Natural killer cell (primary cell): Measurements from ENCODE around the gene TUB. TPM values are rescaled to one million over a fixed set of nuclear protein-coding genes. Genes with fewer than 3 reads are reported as not detected.

Experiments
- ATAC-seq, 3 donors: fragments of 150-1000 bp in 2 of 3; fragments of 200-7000 bp in 1 of 3; cut with Tn5 transposase; 1 replicate in 1 of 3; 2 replicates in 2 of 3; pipeline ENCODE4 v1.10.0; 2021; ENCODE audit warnings: mild to moderate bottlenecking in 2 of 3, moderate library complexity in 2 of 3
- DNase-seq, 2 donors: peaks; one replicate each; pipeline versions ENCODE4 v3.0.0 to v3.0.0-alpha.2; 2013 to 2021; ENCODE audit warnings: mixed read lengths in 1 of 2
- H3K27ac ChIP-seq: one replicate; pipeline ENCODE4 v1.5.1; 2013; ENCODE audit warnings: mild to moderate bottlenecking, low read length
- H3K27me3 ChIP-seq: one replicate; pipeline ENCODE4 v1.6.1; 2013; ENCODE audit warnings: low read length; ENCODE audit not compliant: control insufficient read depth, insufficient read depth
- H3K36me3 ChIP-seq: one replicate; pipeline ENCODE4 v1.6.1; 2013; ENCODE audit warnings: low read length; ENCODE audit not compliant: control insufficient read depth, insufficient read depth
- H3K4me1 ChIP-seq: one replicate; pipeline ENCODE4 v1.6.1; 2013; ENCODE audit warnings: low read length; ENCODE audit not compliant: control insufficient read depth, insufficient read depth
- H3K4me3 ChIP-seq: one replicate; pipeline ENCODE4 v1.5.1; 2013; ENCODE audit warnings: low read length
- H3K9me3 ChIP-seq: one replicate; pipeline ENCODE4 v1.6.1; 2013; ENCODE audit warnings: low read length; ENCODE audit not compliant: control insufficient read depth, insufficient read depth
- H3K27ac Mint-ChIP-seq, 2 donors: one replicate each; pipeline ENCODE4 v1.8.0; 2022; ENCODE audit warnings: mild to moderate bottlenecking in 2 of 2, mixed read lengths in 2 of 2, moderate library complexity in 1 of 2
- H3K27me3 Mint-ChIP-seq, 2 donors: one replicate each; pipeline ENCODE4 v1.8.0; 2022; ENCODE audit warnings: low read depth in 2 of 2, mixed read lengths in 2 of 2
- H3K36me3 Mint-ChIP-seq: one replicate; pipeline ENCODE4 v1.8.0; 2022; ENCODE audit warnings: mixed read lengths
- H3K4me1 Mint-ChIP-seq, 2 donors: one replicate each; pipeline ENCODE4 v1.8.0; 2022; ENCODE audit warnings: mixed read lengths in 2 of 2
- H3K4me3 Mint-ChIP-seq: one replicate; pipeline ENCODE4 v1.8.0; 2022; ENCODE audit warnings: mild to moderate bottlenecking, moderate library complexity, mixed read lengths
- H3K9me3 Mint-ChIP-seq, 2 donors: one replicate each; pipeline ENCODE4 v1.8.0; 2022; ENCODE audit warnings: mixed read lengths in 2 of 2
- CTCF ChIP-seq: fragments of 200-600 bp; IDR thresholded peaks from one replicate; pipeline ENCODE4 v1.8.0; 2022; ENCODE audit warnings: antibody characterized with exemption
- WGBS: methylation state at CpG from one replicate; pipeline ENCODE4 v1.1.7; 2013; ENCODE audit warnings: missing lambda C conversion rate; ENCODE audit not compliant: insufficient coverage; 5-methylcytosine and 5-hydroxymethylcytosine counted together
- intact Hi-C: fragments of 100-400 bp; cut with micrococcal nuclease; formaldehyde crosslinking; loops from one replicate; pipeline ENCODE4 v1.14.2; 2022
- total RNA-seq, 4 donors: library from RNA; stranded (reverse); fragments of 120-200 nt in 1 of 4; gene quantifications; one replicate each; pipeline versions ENCODE4 v1.2.3 to v1.2.4, GENCODE V29; 2013 to 2022

TUB gene
- total RNA-seq, 3 donors from 2014 or later (not counting 1 experiment from before 2014, with no cell fraction given) = not detected

GRCh38 chr11:8095371-8095770, 14.4 kb downstream of the TUB start:
- Histone ChIP-seq H3K4me1 (no peaks in the 10 kb centered on the region), H3K27ac (no peak overlapping the region), H3K36me3 (no peaks in the 10 kb centered on the region), H3K9me3 (no peaks in the 10 kb centered on the region), H3K27me3 (no peaks in the 10 kb centered on the region), H3K4me3 (no peak overlapping the region)
- Mint-ChIP-seq H3K9me3 (no peaks in the 10 kb centered on the region), H3K27ac (no peak overlapping the region), H3K4me1 (no peaks in the 10 kb centered on the region), H3K27me3 (no peaks in the 10 kb centered on the region), H3K36me3 (no peaks in the 10 kb centered on the region), H3K4me3 (no peak overlapping the region)
- DNase-seq (no peak), ATAC-seq (no peak)
- 65% methylated on average over 12 of the region's 12 CpGs for WGBS
- TF ChIP-seq CTCF = no peak
- intact Hi-C loops = no loop called here

- 88% methylated on average over 5 of the region's 5 CpGs for WGBS
- no peaks in the 10 kb centered on the region for H3K27me3 Mint-ChIP-seq
- H3K36me3 Mint-ChIP-seq = no peaks in the 10 kb centered on the region
- H3K4me3 Mint-ChIP-seq = no peak overlapping the region
- H3K4me1 Mint-ChIP-seq = no peaks in the 10 kb centered on the region
- Histone ChIP-seq H3K4me1 (no peaks in the 10 kb centered on the region), H3K9me3 (no peaks in the 10 kb centered on the region), H3K4me3 (no peak overlapping the region), H3K36me3 (no peaks in the 10 kb centered on the region), H3K27ac (no peak overlapping the region), H3K27me3 (no peaks in the 10 kb centered on the region)
- TF ChIP-seq CTCF = no peak
- no peak overlapping the region for H3K27ac Mint-ChIP-seq
- ATAC-seq (no peak), DNase-seq (no peak)
- H3K9me3 Mint-ChIP-seq = no peaks in the 10 kb centered on the region
- intact Hi-C loops = no loop called here
Observed at GRCh38 chr11:8095806-8096522, 15.0 kb downstream of the TUB start.

GRCh38 chr11:8096575-8096974, 15.6 kb downstream of the TUB start:
- no peak for TF ChIP-seq CTCF
- DNase-seq (no peak), ATAC-seq (no peak)
- Histone ChIP-seq H3K27me3 (no peaks in the 10 kb centered on the region), H3K36me3 (no peaks in the 10 kb centered on the region), H3K4me1 (no peaks in the 10 kb centered on the region), H3K4me3 (no peak overlapping the region), H3K27ac (no peak overlapping the region), H3K9me3 (no peaks in the 10 kb centered on the region)
- WGBS = 85% methylated on average over 4 of the region's 6 CpGs
- H3K36me3 Mint-ChIP-seq = no peaks in the 10 kb centered on the region
- H3K4me3 Mint-ChIP-seq = no peak overlapping the region
- no peaks in the 10 kb centered on the region for H3K4me1 Mint-ChIP-seq
- intact Hi-C loops = no loop called here
- H3K27me3 Mint-ChIP-seq = no peaks in the 10 kb centered on the region
- no peak overlapping the region for H3K27ac Mint-ChIP-seq
- H3K9me3 Mint-ChIP-seq = no peaks in the 10 kb centered on the region

- no peak for TF ChIP-seq CTCF
- Histone ChIP-seq H3K36me3 (no peaks in the 10 kb centered on the region), H3K4me3 (no peak overlapping the region), H3K27ac (no peak overlapping the region), H3K4me1 (no peaks in the 10 kb centered on the region), H3K9me3 (no peaks in the 10 kb centered on the region), H3K27me3 (no peaks in the 10 kb centered on the region)
- 88% methylated on average over 8 of the region's 8 CpGs for WGBS
- intact Hi-C loops = no loop called here
- no peak for DNase-seq
- Mint-ChIP-seq H3K4me3 (no peak overlapping the region), H3K27ac (no peak overlapping the region), H3K27me3 (no peaks in the 10 kb centered on the region), H3K9me3 (no peaks in the 10 kb centered on the region), H3K4me1 (no peaks in the 10 kb centered on the region), H3K36me3 (no peaks in the 10 kb centered on the region)
- no peak for ATAC-seq
Observed at GRCh38 chr11:8097062-8097461, 16.1 kb downstream of the TUB start.
